ENCODE results near the gene SELENOW. TPM values are rescaled to one million over a fixed set of nuclear protein-coding genes. Genes with fewer than 3 reads are reported as not detected.
A peak's percentile ranks its signal among the peaks of the same experiment; 100 is the strongest.
"Not testable (repeated sequence)": the region's sequence is repeated elsewhere in the genome, so short reads cannot be mapped to it uniquely, and the experiment has no call there.

The SELENOW gene
- polyA plus RNA-seq, 4 donors = 129 to 434 (median 350) TPM

- no peak overlapping the region for H3K4me3 ChIP-seq (ENCODE audit: low read depth in 1 of 3, low read length in 3 of 3)
- H3K27ac ChIP-seq (ENCODE audit: low read depth in 1 of 3, low read length in 2 of 3) = peak overlapping the region; percentile 83 to 97 (median 84)
- H3K4me1 ChIP-seq (ENCODE audit: control insufficient read depth in 3 of 3, insufficient read depth in 2 of 3, low read depth in 1 of 3, low read length in 2 of 3) = peaks cover 0 to 16% (median 0%) of the 10 kb centered on the region in 3 donors
- DNase-seq (peak; percentile 85 to 93), FAIRE-seq (no peak)
- no peaks in the 10 kb centered on the region for H3K27me3 ChIP-seq (ENCODE audit: control insufficient read depth in 3 of 3, insufficient read depth in 3 of 3, low read length in 3 of 3)
- no peaks in the 10 kb centered on the region for H3K9me3 ChIP-seq (ENCODE audit: control insufficient read depth in 2 of 2, insufficient read depth in 1 of 2, low read depth in 1 of 2, low read length in 1 of 2)
- H3K36me3 ChIP-seq (ENCODE audit: control insufficient read depth in 3 of 3, insufficient read depth in 2 of 3, low read depth in 1 of 3, low read length in 3 of 3) = peaks cover 4 to 64% (median 28%) of the 10 kb centered on the region in 3 donors
- WGBS, 3 donors = 21 to 70% (median 62%) methylated on average over 5 of the region's 5 CpGs
These were observed 20.1 kb upstream of the SELENOW start for GRCh38 chr19:47758443-47758804.

DNA sequence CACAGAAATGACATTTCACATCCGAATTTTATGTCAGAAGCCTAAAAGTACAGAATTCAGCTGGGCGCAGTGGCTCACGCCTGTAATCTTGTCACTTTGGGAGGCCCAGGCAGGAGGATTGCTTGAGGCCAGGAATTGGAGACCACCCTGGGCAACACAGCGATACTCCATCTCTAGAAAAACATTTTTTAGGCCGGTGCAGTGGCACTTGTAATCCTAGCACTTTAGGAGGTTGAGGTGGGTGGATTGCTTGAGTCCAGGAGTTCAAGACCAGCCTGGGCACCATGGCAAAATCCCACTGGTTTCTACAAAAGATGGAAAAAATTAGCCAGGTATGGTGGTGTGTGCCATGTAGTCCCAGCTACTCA, 17.9 kb upstream of the SELENOW start:
- DNase-seq = no peak
- Histone ChIP-seq H3K36me3 (ENCODE audit: control insufficient read depth in 3 of 3, insufficient read depth in 2 of 3, low read depth in 1 of 3, low read length in 3 of 3) (peaks cover 4 to 44% (median 11%) of the 10 kb centered on the region in 3 donors), H3K27ac (ENCODE audit: low read depth in 1 of 3, low read length in 2 of 3) (no peak overlapping the region), H3K4me3 (ENCODE audit: low read depth in 1 of 3, low read length in 3 of 3) (no peak overlapping the region), H3K27me3 (ENCODE audit: control insufficient read depth in 3 of 3, insufficient read depth in 3 of 3, low read length in 3 of 3) (no peaks in the 10 kb centered on the region), H3K4me1 (ENCODE audit: control insufficient read depth in 3 of 3, insufficient read depth in 2 of 3, low read depth in 1 of 3, low read length in 2 of 3) (peaks cover 0 to 16% (median 0%) of the 10 kb centered on the region in 3 donors), H3K9me3 (ENCODE audit: control insufficient read depth in 2 of 2, insufficient read depth in 1 of 2, low read depth in 1 of 2, low read length in 1 of 2) (no peaks in the 10 kb centered on the region)
- 76 to 95% (median 81%) methylated on average over 5 of the region's 5 CpGs for WGBS, 3 donors
- no peak for FAIRE-seq

DNA sequence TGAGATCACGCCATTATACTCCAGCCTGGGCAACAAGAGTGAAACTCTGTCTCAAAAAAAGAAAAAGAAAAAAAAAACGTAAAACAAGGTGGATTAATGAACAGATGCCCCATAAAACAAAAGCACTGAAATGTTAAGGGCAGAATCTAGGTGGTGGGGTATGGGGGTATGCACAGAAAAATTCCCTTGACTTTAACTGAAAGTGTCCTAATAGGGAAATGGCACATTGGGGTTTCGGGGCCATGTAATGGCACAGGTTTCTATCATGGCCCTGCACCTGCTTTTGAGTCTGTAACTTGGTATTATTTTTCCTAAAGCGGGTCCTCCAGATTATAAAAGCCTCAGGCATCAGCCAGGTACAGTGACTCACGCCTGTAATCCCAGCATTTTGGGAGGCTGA, 16.9 kb upstream of the SELENOW start:
- H3K27me3 ChIP-seq (ENCODE audit: control insufficient read depth in 3 of 3, insufficient read depth in 3 of 3, low read length in 3 of 3) = no peaks in the 10 kb centered on the region
- no peak for FAIRE-seq

DNA sequence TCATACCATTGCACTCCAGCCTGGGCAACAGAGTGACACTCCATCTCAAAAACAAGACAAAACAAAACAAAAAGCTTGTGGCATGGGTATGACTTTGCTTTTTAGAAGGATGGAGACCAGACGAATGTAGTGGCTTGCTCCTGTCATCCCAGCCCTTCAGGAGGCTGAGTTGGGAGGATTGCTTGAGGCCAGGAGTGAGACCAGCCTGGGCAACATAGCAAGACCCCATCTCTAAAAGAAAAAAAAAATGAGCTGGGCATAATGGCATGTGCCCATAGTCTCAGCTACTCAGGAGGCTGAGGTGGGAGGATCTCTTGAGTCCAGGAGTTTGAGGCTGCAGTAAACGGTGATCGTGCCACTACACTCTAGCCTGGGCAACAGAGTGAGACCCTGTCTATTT, 16.4 kb upstream of the SELENOW start:
- no peak for FAIRE-seq
- H3K36me3 ChIP-seq (ENCODE audit: control insufficient read depth in 3 of 3, insufficient read depth in 2 of 3, low read depth in 1 of 3, low read length in 3 of 3) = peaks cover 0 to 29% (median 4%) of the 10 kb centered on the region in 3 donors
- WGBS, 3 donors = 86 to 94% (median 91%) methylated on average over 2 to 3 of the region's 3 CpGs

More for the DNA sequence above, 16.9 kb upstream of the SELENOW start:
- Histone ChIP-seq H3K9me3 (ENCODE audit: control insufficient read depth in 2 of 2, insufficient read depth in 1 of 2, low read depth in 1 of 2, low read length in 1 of 2) (no peaks in the 10 kb centered on the region), H3K27ac (ENCODE audit: low read depth in 1 of 3, low read length in 2 of 3) (no peak overlapping the region), H3K36me3 (ENCODE audit: control insufficient read depth in 3 of 3, insufficient read depth in 2 of 3, low read depth in 1 of 3, low read length in 3 of 3) (peaks cover 0 to 35% (median 9%) of the 10 kb centered on the region in 3 donors), H3K4me1 (ENCODE audit: control insufficient read depth in 3 of 3, insufficient read depth in 2 of 3, low read depth in 1 of 3, low read length in 2 of 3) (peaks cover 0 to 16% (median 0%) of the 10 kb centered on the region in 3 donors), H3K4me3 (ENCODE audit: low read depth in 1 of 3, low read length in 3 of 3) (no peak overlapping the region)
- DNase-seq = no peak
- 60 to 80% (median 62%) methylated on average over 5 of the region's 5 CpGs for WGBS, 3 donors

DNA sequence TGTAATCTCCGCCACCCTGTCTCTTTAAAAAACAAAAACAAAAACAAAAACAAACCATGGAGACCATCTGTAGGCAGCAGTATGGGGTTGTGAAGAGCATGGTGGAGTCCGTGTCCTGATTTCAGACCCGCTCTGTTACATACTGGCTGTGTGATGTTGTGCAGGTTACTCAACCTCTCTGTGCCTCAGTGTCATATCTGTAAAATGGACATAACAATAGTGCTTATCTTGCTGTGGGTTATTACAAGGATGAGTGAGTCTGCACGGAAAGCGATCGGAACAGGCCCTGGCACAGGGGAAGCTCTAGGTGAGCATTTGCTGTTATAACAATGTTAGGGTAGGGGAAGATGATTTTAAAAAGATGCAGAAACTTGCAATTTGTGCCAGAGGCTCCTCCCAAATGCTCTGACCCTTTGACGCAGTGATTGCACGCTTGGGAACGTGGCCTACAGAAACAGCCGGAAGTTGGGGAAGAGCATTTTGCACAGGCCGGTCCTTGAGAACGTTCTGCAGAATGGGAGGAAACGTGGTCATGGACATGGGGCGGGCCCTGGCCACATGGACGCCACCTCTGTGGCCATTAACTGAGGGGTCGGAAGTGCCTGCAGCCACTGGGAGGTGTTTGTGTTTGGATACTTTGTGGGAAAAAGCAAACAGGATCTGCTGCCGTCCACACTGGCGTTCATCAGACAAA, 15.7 kb upstream of the SELENOW start:
- H3K9me3 ChIP-seq (ENCODE audit: control insufficient read depth in 2 of 2, insufficient read depth in 1 of 2, low read depth in 1 of 2, low read length in 1 of 2) = no peaks in the 10 kb centered on the region
- no peak overlapping the region for H3K27ac ChIP-seq (ENCODE audit: low read depth in 1 of 3, low read length in 2 of 3)
- peaks cover 0 to 23% (median 2%) of the 10 kb centered on the region in 3 donors for H3K36me3 ChIP-seq (ENCODE audit: control insufficient read depth in 3 of 3, insufficient read depth in 2 of 3, low read depth in 1 of 3, low read length in 3 of 3)
- no peak for DNase-seq
- no peak overlapping the region for H3K4me3 ChIP-seq (ENCODE audit: low read depth in 1 of 3, low read length in 3 of 3)
- no peak for FAIRE-seq
- no peaks in the 10 kb centered on the region for H3K27me3 ChIP-seq (ENCODE audit: control insufficient read depth in 3 of 3, insufficient read depth in 3 of 3, low read length in 3 of 3)
- H3K4me1 ChIP-seq (ENCODE audit: control insufficient read depth in 3 of 3, insufficient read depth in 2 of 3, low read depth in 1 of 3, low read length in 2 of 3) = peaks cover 0 to 5% (median 0%) of the 10 kb centered on the region in 3 donors
- 68 to 89% (median 81%) methylated on average over 18 of the region's 18 CpGs for WGBS, 3 donors

More for the DNA sequence above, 16.4 kb upstream of the SELENOW start:
- Histone ChIP-seq H3K9me3 (ENCODE audit: control insufficient read depth in 2 of 2, insufficient read depth in 1 of 2, low read depth in 1 of 2, low read length in 1 of 2) (no peaks in the 10 kb centered on the region), H3K27me3 (ENCODE audit: control insufficient read depth in 3 of 3, insufficient read depth in 3 of 3, low read length in 3 of 3) (no peaks in the 10 kb centered on the region), H3K27ac (ENCODE audit: low read depth in 1 of 3, low read length in 2 of 3) (no peak overlapping the region), H3K4me1 (ENCODE audit: control insufficient read depth in 3 of 3, insufficient read depth in 2 of 3, low read depth in 1 of 3, low read length in 2 of 3) (peaks cover 0 to 11% (median 0%) of the 10 kb centered on the region in 3 donors), H3K4me3 (ENCODE audit: low read depth in 1 of 3, low read length in 3 of 3) (no peak overlapping the region)
- no peak for DNase-seq

- FAIRE-seq; DNase-seq; H3K4me3 ChIP-seq (ENCODE audit: low read depth in 1 of 3, low read length in 3 of 3); H3K27ac ChIP-seq (ENCODE audit: low read depth in 1 of 3, low read length in 2 of 3); H3K27me3 ChIP-seq (ENCODE audit: control insufficient read depth in 3 of 3, insufficient read depth in 3 of 3, low read length in 3 of 3); H3K9me3 ChIP-seq (ENCODE audit: control insufficient read depth in 2 of 2, insufficient read depth in 1 of 2, low read depth in 1 of 2, low read length in 1 of 2); H3K4me1 ChIP-seq (ENCODE audit: control insufficient read depth in 3 of 3, insufficient read depth in 2 of 3, low read depth in 1 of 3, low read length in 2 of 3): not testable (repeated sequence)
- 77 to 87% (median 85%) methylated on average over 3 of the region's 3 CpGs for WGBS, 3 donors
- H3K36me3 ChIP-seq (ENCODE audit: control insufficient read depth in 3 of 3, insufficient read depth in 2 of 3, low read depth in 1 of 3, low read length in 3 of 3) = peaks cover 0 to 11% (median 0%) of the 10 kb centered on the region in 3 donors
These were observed 13.8 kb upstream of the SELENOW start for GRCh38 chr19:47764705-47765104.

DNA sequence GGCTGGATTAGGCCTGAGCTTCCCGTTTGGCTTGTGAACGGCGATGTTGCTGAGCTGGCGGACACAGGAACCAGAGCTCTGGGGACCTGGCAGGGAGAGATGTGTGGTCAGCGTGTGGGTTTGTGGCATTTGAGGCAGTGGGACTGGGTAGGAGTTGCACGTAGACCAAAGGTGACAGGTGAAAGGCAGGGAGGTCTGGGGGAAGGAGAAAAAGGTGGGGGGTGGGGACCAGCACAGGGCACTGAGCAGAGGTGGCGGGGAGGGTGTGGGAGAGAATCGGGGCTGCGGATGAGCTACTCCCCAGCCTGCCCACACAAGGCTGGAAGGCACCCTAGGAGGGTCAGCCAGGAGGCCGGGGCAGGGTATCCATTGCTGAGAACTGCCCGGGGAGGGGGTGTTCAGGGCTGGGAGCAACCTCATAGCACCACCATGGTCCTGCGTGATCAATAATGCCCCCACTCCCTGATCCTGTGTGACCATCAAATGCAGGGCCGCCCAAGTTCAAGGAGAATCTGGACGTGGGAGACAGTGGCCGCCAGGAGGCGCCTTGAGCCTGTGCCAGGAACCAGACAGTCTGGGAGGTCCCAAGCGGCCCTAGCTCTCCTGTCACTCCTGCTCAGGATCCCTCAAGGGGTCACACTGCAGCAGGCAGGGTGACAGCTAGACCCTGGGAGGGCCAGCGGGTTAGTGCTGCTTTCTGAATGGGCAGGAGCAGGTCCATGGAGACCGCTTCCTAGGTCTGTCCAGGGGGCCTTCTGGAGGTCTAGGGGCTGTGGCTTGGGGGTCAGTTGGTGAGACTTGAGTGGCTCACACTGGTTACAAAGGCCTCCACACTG, 12.8 kb upstream of the SELENOW start:
- Histone ChIP-seq H3K4me3 (ENCODE audit: low read depth in 1 of 3, low read length in 3 of 3) (no peak overlapping the region), H3K27ac (ENCODE audit: low read depth in 1 of 3, low read length in 2 of 3) (no peak overlapping the region), H3K27me3 (ENCODE audit: control insufficient read depth in 3 of 3, insufficient read depth in 3 of 3, low read length in 3 of 3) (no peaks in the 10 kb centered on the region), H3K9me3 (ENCODE audit: control insufficient read depth in 2 of 2, insufficient read depth in 1 of 2, low read depth in 1 of 2, low read length in 1 of 2) (no peaks in the 10 kb centered on the region), H3K36me3 (ENCODE audit: control insufficient read depth in 3 of 3, insufficient read depth in 2 of 3, low read depth in 1 of 3, low read length in 3 of 3) (peaks cover 0 to 1% (median 0%) of the 10 kb centered on the region in 3 donors), H3K4me1 (ENCODE audit: control insufficient read depth in 3 of 3, insufficient read depth in 2 of 3, low read depth in 1 of 3, low read length in 2 of 3) (peaks cover 0 to 6% (median 0%) of the 10 kb centered on the region in 3 donors)
- WGBS, 3 donors = 29 to 39% (median 29%) methylated on average over 19 of the region's 19 CpGs
- DNase-seq = peak; percentile 62 to 75
- no peak for FAIRE-seq

DNA sequence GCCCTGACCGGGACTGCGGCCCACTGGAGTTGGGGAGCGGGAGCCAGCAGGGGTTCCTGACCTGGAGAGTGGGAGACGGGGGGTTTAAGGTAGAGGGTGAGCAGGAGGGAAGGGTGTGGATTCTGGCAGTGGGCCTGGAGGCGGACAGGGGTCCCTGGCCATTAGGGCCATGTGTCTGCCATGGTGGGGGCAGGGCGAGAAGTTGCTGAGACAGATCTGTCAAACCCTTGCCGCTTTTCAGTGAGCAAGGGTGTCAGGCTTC, 12.2 kb upstream of the SELENOW start:
- DNase-seq (no peak), FAIRE-seq (no peak)
- H3K4me1 ChIP-seq (ENCODE audit: control insufficient read depth in 3 of 3, insufficient read depth in 2 of 3, low read depth in 1 of 3, low read length in 2 of 3) = peaks cover 0 to 6% (median 0%) of the 10 kb centered on the region in 3 donors
- no peak overlapping the region for H3K27ac ChIP-seq (ENCODE audit: low read depth in 1 of 3, low read length in 2 of 3)
- H3K9me3 ChIP-seq (ENCODE audit: control insufficient read depth in 2 of 2, insufficient read depth in 1 of 2, low read depth in 1 of 2, low read length in 1 of 2) = no peaks in the 10 kb centered on the region
- H3K36me3 ChIP-seq (ENCODE audit: control insufficient read depth in 3 of 3, insufficient read depth in 2 of 3, low read depth in 1 of 3, low read length in 3 of 3) = no peaks in the 10 kb centered on the region
- no peaks in the 10 kb centered on the region for H3K27me3 ChIP-seq (ENCODE audit: control insufficient read depth in 3 of 3, insufficient read depth in 3 of 3, low read length in 3 of 3)
- WGBS, 3 donors = 79 to 92% (median 83%) methylated on average over 6 to 7 of the region's 7 CpGs
- no peak overlapping the region for H3K4me3 ChIP-seq (ENCODE audit: low read depth in 1 of 3, low read length in 3 of 3)
